ENCODE results near the gene TAF7L. TPM values are rescaled to one million over a fixed set of nuclear protein-coding genes. Genes with fewer than 3 reads are reported as not detected.

Gene TAF7L
- total RNA-seq, 6 donors from 2014 or later = not detected

DNA sequence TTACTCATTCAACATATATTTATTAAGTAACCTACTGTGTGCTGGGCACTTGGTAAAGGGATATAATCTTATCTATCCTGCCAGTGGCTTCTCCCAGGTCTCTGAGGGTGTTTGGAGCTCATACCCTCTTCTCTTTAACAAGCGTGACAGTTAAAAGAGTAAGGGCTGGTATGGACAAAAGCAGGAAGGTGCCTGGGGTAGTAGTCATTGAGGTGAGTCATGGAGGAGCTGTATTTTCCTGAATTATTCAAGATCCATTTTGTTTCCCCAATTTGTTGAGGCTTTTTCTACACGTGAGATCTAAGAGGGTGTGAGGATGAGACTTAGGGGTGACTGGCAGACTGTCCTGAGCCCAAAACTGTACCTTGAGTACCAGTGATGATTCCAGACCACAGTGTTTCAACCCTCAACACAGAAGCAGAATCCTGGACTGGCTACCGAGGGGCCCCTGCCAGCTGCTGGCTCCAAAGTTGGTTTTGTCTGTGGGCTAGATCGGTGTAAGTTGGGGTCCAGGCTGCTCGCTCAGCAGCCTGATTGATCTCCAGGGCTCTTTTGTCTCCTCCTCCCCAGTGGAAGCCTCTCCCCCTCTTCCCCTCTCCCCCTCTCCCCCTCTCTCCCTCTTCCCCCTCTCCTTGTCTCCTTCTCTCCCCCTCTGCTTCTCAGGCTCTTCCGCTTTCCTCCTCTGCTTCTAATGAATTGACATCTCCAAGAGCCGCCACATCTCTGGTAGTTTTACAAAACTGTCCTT, 71.8 kb downstream of the TAF7L start, which contains the start of gene DRP2:
TSS of gene DRP2 (plus strand) at position 671 of the 748 bp plus-strand sequence. CDS start 11,862 bp downstream, outside the sequence.
- no peaks in the 10 kb centered on the region for H3K4me1 ChIP-seq
- WGBS, 2 donors = 76 to 86% methylated on average over 5 to 7 of the region's 7 CpGs
- ATAC-seq (ENCODE audit: low FRiP score in 2 of 2) = no peak

More for the DNA sequence above, 71.8 kb downstream of the TAF7L start, which contains the start of gene DRP2:
- no peak for TF ChIP-seq POLR2A (IDR thresholded peaks at IDR 0.05)
- H3K9me3 ChIP-seq = no peaks in the 10 kb centered on the region
- no peaks in the 10 kb centered on the region for H3K36me3 ChIP-seq
- no peak within 1 kb of the TSS for H3K27ac ChIP-seq
- no peaks in the 10 kb centered on the region for H3K27me3 ChIP-seq
- H3K4me3 ChIP-seq = no peak within 1 kb of the TSS
- no peak for DNase-seq

Small RNAs within 50 kb of the gene (small RNA-seq; reads per million reads assigned to genes)
- 0 reads per million in 4 donors for gene RNU6-934P

Other genes with a start within 250 kb of the TAF7L start
- gene TRMT2B, start 239.2 kb downstream of the TAF7L start, total RNA-seq = 10 to 100 TPM; 11.4 to 32.5 (median 19.9) TPM
- gene TMEM35A, start 212.5 kb downstream of the TAF7L start, total RNA-seq = 1 to 10 TPM in 2 of 6 donors, under 1 TPM in 2, not detected in 2; 0.46 to 1.3 (median 1.0) TPM
- 1 to 10 TPM in 2 of 6 donors, under 1 TPM in 4; 0.67 to 4.2 (median 0.98) TPM for gene CENPI, start 193.1 kb downstream of the TAF7L start, total RNA-seq
- under 1 TPM in 1 of 6 donors, not detected in 5; 0.07 TPM for gene DRP2, start 71.5 kb downstream of the TAF7L start, total RNA-seq
- 10 to 100 TPM in 1 of 6 donors, 1 to 10 TPM in 4, under 1 TPM in 1; 0.67 to 22.0 (median 6.5) TPM for gene TIMM8A, start 57.4 kb upstream of the TAF7L start, total RNA-seq
- 10 to 100 TPM; 16.2 to 81.7 (median 37.3) TPM for gene BTK, start 94.9 kb upstream of the TAF7L start, total RNA-seq
- 100 to 1,000 TPM; 165 to 641 (median 228) TPM for gene RPL36A, start 99.7 kb upstream of the TAF7L start, total RNA-seq
- 10 to 100 TPM; 18.9 to 54.0 (median 30.7) TPM for gene GLA, start 116.6 kb upstream of the TAF7L start, total RNA-seq
- 10 to 100 TPM; 30.4 to 66.6 (median 59.4) TPM for gene HNRNPH2, start 116.9 kb upstream of the TAF7L start, total RNA-seq
- gene ARMCX4, start 194.1 kb upstream of the TAF7L start, total RNA-seq = 10 to 100 TPM in 4 of 6 donors, 1 to 10 TPM in 2; 7.7 to 36.7 (median 11.6) TPM